GM18861 (cell line): ENCODE measurements around the gene SFMBT1.
"Not testable (repeated sequence)": the region's sequence is repeated elsewhere in the genome, so short reads cannot be mapped to it uniquely, and the experiment has no call there.

ENCODE experiments used
- ATAC-seq: cut with Tn5 transposase; IDR thresholded peaks from one replicate; pipeline ENCODE4 v1.9.1; 2021; ENCODE audit not compliant: unreplicated experiment

SFMBT1 gene

GRCh38 chr3:53074366-53074696, 28.5 kb upstream of the SFMBT1 start:
- no peak for ATAC-seq

- no peak for ATAC-seq
These were observed 27.9 kb upstream of the SFMBT1 start for GRCh38 chr3:53073553-53074365.

- peak; percentile 72 for ATAC-seq
These were observed 27.0 kb upstream of the SFMBT1 start for GRCh38 chr3:53072653-53073552.

- ATAC-seq = no peak
These were observed 26.1 kb upstream of the SFMBT1 start for GRCh38 chr3:53071882-53072431.

- ATAC-seq = no peak
These were observed 23.7 kb upstream of the SFMBT1 start for GRCh38 chr3:53069422-53070068.

GRCh38 chr3:53068176-53068575, 22.3 kb upstream of the SFMBT1 start:
- no peak for ATAC-seq

- no peak for ATAC-seq
These were observed 21.7 kb upstream of the SFMBT1 start for GRCh38 chr3:53067567-53067966.

GRCh38 chr3:53065841-53066480, 20.1 kb upstream of the SFMBT1 start:
- no peak for ATAC-seq

- ATAC-seq = no peak
These were observed 17.0 kb upstream of the SFMBT1 start for GRCh38 chr3:53062905-53063304.

- no peak for ATAC-seq
These were observed 10.6 kb upstream of the SFMBT1 start for GRCh38 chr3:53056442-53056841.

- ATAC-seq = not testable (repeated sequence)
These were observed 8.4 kb upstream of the SFMBT1 start for GRCh38 chr3:53054233-53054632.

- no peak for ATAC-seq
These were observed 6.1 kb upstream of the SFMBT1 start for GRCh38 chr3:53051929-53052328.

GRCh38 chr3:53049987-53050386, 4.1 kb upstream of the SFMBT1 start:
- no peak for ATAC-seq

- ATAC-seq = peak; percentile 29
These were observed 598 bp upstream of the SFMBT1 start for GRCh38 chr3:53046171-53047170.

GRCh38 chr3:53044711-53045517, 959 bp downstream of the SFMBT1 start:
- peak; percentile 22 for ATAC-seq

GRCh38 chr3:53044371-53044710, 1.5 kb downstream of the SFMBT1 start:
- ATAC-seq = no peak

GRCh38 chr3:53043738-53044137, 2.1 kb downstream of the SFMBT1 start:
- no peak for ATAC-seq

- ATAC-seq = no peak
These were observed 3.2 kb downstream of the SFMBT1 start for GRCh38 chr3:53042651-53043050.

GRCh38 chr3:53040351-53040820, 5.5 kb downstream of the SFMBT1 start:
- ATAC-seq = no peak
